HFF-Myc (cell line): ENCODE results near the gene IGSF9B.

Source experiments
- DNase-seq: peaks from one replicate; pipeline ENCODE4 v3.0.0-alpha.2; 2011; ENCODE audit warnings: low read depth; ENCODE audit errors: extremely low read depth
- H3K4me3 ChIP-seq: replicated peaks from 2 replicates; pipeline ENCODE4 v1.5.1; 2011; ENCODE audit warnings: low read depth, mild to moderate bottlenecking, control low read depth, low read length
- CTCF ChIP-seq: IDR thresholded peaks from 2 replicates; pipeline ENCODE4 v1.5.1; 2012; ENCODE audit warnings: mild to moderate bottlenecking, low read depth, low read length, control low read depth; ENCODE audit errors: missing control alignments

IGSF9B gene

GRCh38 chr11:133967599-133968238 is 11.0 kb upstream of the IGSF9B start:
- H3K4me3 ChIP-seq = no peak overlapping the region
- no peak for TF ChIP-seq CTCF
- no peak for DNase-seq

GRCh38 chr11:133966921-133967598 is 10.3 kb upstream of the IGSF9B start:
- TF ChIP-seq CTCF = peak; percentile 39
- no peak overlapping the region for H3K4me3 ChIP-seq
- no peak for DNase-seq

GRCh38 chr11:133966172-133966651 is 9.4 kb upstream of the IGSF9B start:
- H3K4me3 ChIP-seq = no peak overlapping the region
- DNase-seq = no peak
- TF ChIP-seq CTCF = no peak

GRCh38 chr11:133965031-133965601 is 8.3 kb upstream of the IGSF9B start:
- TF ChIP-seq CTCF = no peak
- no peak overlapping the region for H3K4me3 ChIP-seq
- DNase-seq = no peak

GRCh38 chr11:133964356-133964755 is 7.6 kb upstream of the IGSF9B start:
- no peak for DNase-seq
- H3K4me3 ChIP-seq = no peak overlapping the region
- no peak for TF ChIP-seq CTCF

GRCh38 chr11:133961890-133962289 is 5.1 kb upstream of the IGSF9B start:
- no peak for DNase-seq
- H3K4me3 ChIP-seq = no peak overlapping the region
- TF ChIP-seq CTCF = no peak
